GM18526 (cell line): ENCODE results near the gene ATP13A3.

Experiments
- POLR2A ChIP-seq: IDR thresholded peaks from 3 replicates; pipeline ENCODE4 v1.6.1; 2011; ENCODE audit not compliant: insufficient read length; ENCODE audit errors: extremely low read depth

Gene ATP13A3

DNA sequence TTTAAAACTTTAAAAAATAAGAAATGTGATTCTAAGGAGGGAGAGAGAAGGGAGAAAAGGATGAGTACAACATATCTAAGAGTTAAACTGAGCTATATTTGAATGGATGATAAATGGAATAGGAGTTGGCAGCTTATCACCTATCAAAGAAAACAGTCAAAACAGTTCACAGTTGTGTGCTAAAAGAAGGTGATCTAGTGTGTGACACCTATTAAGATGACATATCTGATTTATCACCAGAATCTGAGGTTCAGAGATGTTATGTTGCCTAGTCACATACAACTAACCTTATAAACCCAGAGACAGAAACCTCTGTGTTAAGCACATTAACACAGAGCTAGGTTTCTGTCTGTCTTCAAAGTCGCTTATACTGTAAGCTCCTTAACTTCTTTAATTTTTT, 3.0 kb downstream of the ATP13A3 start:
- TF ChIP-seq POLR2A, result no peak

DNA sequence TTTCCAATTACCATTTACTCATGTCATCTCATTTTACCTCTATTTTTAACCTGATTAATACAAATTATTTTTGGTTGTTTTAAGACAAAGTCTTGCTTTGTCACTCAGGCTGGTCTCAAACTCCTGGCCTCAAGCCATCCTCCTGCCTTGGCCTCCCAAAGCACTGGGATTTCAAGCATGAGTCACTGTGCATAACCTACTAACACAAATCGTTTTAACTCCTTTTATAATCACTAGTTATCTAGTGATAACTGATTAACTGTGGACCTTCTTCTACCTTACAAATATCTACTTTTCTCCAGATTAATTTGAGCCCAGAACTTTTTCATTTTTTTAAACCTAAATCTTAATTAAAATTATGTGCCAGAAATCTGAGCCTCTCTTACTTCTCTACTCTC, 4.6 kb downstream of the ATP13A3 start:
- TF ChIP-seq POLR2A, result no peak

GRCh38 chr3:194481525-194482195, 5.1 kb downstream of the ATP13A3 start:
- no peak for TF ChIP-seq POLR2A

GRCh38 chr3:194481103-194481502, 5.7 kb downstream of the ATP13A3 start:
- no peak for TF ChIP-seq POLR2A

DNA sequence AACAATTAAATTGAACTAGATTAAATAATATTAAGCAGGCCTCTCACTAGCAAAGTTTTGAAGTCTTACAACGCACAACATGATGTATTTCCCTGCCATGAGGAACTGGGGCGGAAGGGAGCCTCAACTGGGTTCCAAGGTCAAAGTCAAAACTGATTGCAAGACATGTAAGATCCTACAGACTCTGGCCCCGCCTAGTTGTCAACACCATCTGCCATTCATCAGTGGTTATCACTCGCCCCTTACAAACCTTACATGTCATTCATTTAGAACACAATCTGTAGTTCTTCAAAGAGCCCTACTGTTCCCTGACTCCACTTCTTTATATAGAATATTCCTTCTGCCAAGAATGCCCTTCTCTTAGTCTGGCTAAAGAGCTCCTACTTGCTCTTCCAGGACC, 10.0 kb downstream of the ATP13A3 start:
- no peak for TF ChIP-seq POLR2A

- TF ChIP-seq POLR2A, result no peak
These were observed 10.8 kb downstream of the ATP13A3 start for GRCh38 chr3:194475978-194476377.

- TF ChIP-seq POLR2A, result no peak
These were observed 11.5 kb downstream of the ATP13A3 start for GRCh38 chr3:194475138-194475932.

- no peak for TF ChIP-seq POLR2A
These were observed 12.1 kb downstream of the ATP13A3 start for GRCh38 chr3:194474675-194475074.

- TF ChIP-seq POLR2A, result no peak
These were observed 14.4 kb downstream of the ATP13A3 start for GRCh38 chr3:194472290-194472920.

GRCh38 chr3:194471863-194472262, 14.9 kb downstream of the ATP13A3 start:
- TF ChIP-seq POLR2A, result no peak

DNA sequence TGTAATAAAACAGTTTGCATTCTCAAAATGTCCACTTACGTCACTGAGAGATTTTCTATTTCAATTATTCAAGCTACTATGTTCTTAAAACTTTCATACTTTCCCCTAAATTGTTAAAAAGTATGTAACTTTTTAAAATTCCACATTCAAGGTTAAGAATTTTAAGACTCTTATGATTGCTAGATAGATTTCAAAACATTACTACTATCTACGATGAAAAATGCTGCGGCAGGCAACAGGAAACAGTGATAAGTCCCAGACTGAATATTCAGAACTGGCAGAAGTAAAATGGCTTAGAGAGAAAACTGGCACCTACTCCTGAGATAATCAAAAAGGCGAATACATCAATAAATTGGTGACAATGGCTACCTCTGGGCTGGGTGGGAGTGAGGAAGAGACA, 16.2 kb downstream of the ATP13A3 start:
- no peak for TF ChIP-seq POLR2A

- TF ChIP-seq POLR2A, result no peak
These were observed 16.8 kb downstream of the ATP13A3 start for GRCh38 chr3:194469977-194470376.

GRCh38 chr3:194468086-194468485, 18.7 kb downstream of the ATP13A3 start:
- TF ChIP-seq POLR2A, result no peak

GRCh38 chr3:194466761-194467356, 19.9 kb downstream of the ATP13A3 start:
- TF ChIP-seq POLR2A, result no peak

DNA sequence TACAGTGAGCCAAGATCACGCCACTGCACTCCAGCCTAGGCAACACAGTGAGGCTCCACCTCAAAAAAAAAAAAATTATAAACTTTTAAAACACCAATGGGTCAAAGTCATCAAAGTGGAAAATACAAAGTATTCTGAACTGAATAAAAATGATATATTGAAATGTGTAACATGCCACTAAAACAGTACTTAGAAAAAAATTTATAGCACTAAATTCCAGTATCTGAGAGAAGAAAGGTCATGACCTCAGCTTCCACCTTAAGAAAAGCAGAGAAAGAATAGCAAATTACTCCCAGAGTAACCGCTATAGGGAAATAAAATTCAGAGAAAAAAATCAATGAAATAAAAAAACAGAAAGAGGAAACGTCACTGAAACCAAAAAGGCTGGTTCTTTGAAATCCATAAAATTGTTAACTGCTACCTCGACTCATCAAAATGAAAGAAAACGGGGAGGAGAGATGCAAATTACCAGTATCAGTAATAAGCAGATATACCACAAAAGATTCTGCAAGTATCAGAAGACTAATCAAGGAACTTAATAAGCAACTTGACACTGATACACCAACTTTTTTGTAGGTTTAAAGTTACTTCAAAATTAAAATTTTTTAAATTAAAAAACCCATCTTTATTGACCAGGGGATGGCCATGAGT, 20.8 kb downstream of the ATP13A3 start:
- no peak for TF ChIP-seq POLR2A
